ENCODE measurements around the gene PTOV1.
A peak's percentile ranks its signal among the peaks of the same experiment; 100 is the strongest.
"Not testable (repeated sequence)": the region's sequence is repeated elsewhere in the genome, so short reads cannot be mapped to it uniquely, and the experiment has no call there.

PTOV1 gene

GRCh38 chr19:49814010-49814409 is 36.9 kb upstream of the PTOV1 start:
- no peak overlapping the region for H3K27ac ChIP-seq (ENCODE audit: low read depth, low read length)

GRCh38 chr19:49816590-49816989 is 34.4 kb upstream of the PTOV1 start:
- Histone ChIP-seq H4K8ac (ENCODE audit: low read depth, low read length) (no peak overlapping the region), H3K4me3 (ENCODE audit: low read length) (no peak overlapping the region), H3K4ac (ENCODE audit: low read depth, low read length) (no peak overlapping the region), H4K5ac (ENCODE audit: low read length) (no peak overlapping the region), H3K23ac (ENCODE audit: low read length) (no peak overlapping the region), H2BK5ac (ENCODE audit: low read length) (no peak overlapping the region), H3K27me3 (ENCODE audit: insufficient read depth, low read length, poor library complexity) (no peaks in the 10 kb centered on the region), H3K4me2 (ENCODE audit: low read length) (no peak overlapping the region), H3K18ac (ENCODE audit: low read length) (no peak overlapping the region), H2AK5ac (ENCODE audit: low read length) (no peak overlapping the region), H3K79me1 (ENCODE audit: low read length) (peaks cover 6% of the 10 kb centered on the region), H3K27ac (ENCODE audit: low read depth, low read length) (no peak overlapping the region), H3K9ac (ENCODE audit: low read length) (no peak overlapping the region), H3K4me1 (ENCODE audit: control insufficient read depth, low read depth, low read length) (no peaks in the 10 kb centered on the region), H2BK15ac (replicated peaks; ENCODE audit: low read depth) (no peak overlapping the region), H3K79me2 (ENCODE audit: control insufficient read depth, insufficient read depth, low read length) (peaks cover 11% of the 10 kb centered on the region), H2BK120ac (ENCODE audit: low read depth, low read length) (no peak overlapping the region), H3K56ac (ENCODE audit: low read length) (no peak overlapping the region), H3K36me3 (ENCODE audit: control insufficient read depth, insufficient read depth, low read length) (no peaks in the 10 kb centered on the region)
- WGBS (ENCODE audit: extremely low coverage, insufficient coverage, low lambda C conversion rate), result no CpG with 5 or more reads among the region's 14 CpGs
- DNase-seq, result no peak

More at GRCh38 chr19:49814010-49814409, 36.9 kb upstream of the PTOV1 start:
- Histone ChIP-seq H3K79me1 (ENCODE audit: low read length) (no peaks in the 10 kb centered on the region), H2AK5ac (ENCODE audit: low read length) (no peak overlapping the region), H4K5ac (ENCODE audit: low read length) (no peak overlapping the region), H3K23ac (ENCODE audit: low read length) (no peak overlapping the region), H2BK5ac (ENCODE audit: low read length) (no peak overlapping the region), H3K79me2 (ENCODE audit: control insufficient read depth, insufficient read depth, low read length) (peaks cover 5% of the 10 kb centered on the region), H2BK15ac (replicated peaks; ENCODE audit: low read depth) (no peak overlapping the region), H2BK120ac (ENCODE audit: low read depth, low read length) (no peak overlapping the region), H3K56ac (ENCODE audit: low read length) (no peak overlapping the region), H3K9ac (ENCODE audit: low read length) (no peak overlapping the region), H4K8ac (ENCODE audit: low read depth, low read length) (no peak overlapping the region), H3K4ac (ENCODE audit: low read depth, low read length) (no peak overlapping the region), H3K4me3 (ENCODE audit: low read length) (no peak overlapping the region), H3K36me3 (ENCODE audit: control insufficient read depth, insufficient read depth, low read length) (no peaks in the 10 kb centered on the region), H3K4me1 (ENCODE audit: control insufficient read depth, low read depth, low read length) (peaks cover 4% of the 10 kb centered on the region), H3K27me3 (ENCODE audit: insufficient read depth, low read length, poor library complexity) (no peaks in the 10 kb centered on the region), H3K4me2 (ENCODE audit: low read length) (no peak overlapping the region), H3K18ac (ENCODE audit: low read length) (no peak overlapping the region)
- no peak for DNase-seq
- no CpG with 5 or more reads among the region's 1 CpG for WGBS (ENCODE audit: extremely low coverage, insufficient coverage, low lambda C conversion rate)

GRCh38 chr19:49817964-49818648 is 32.9 kb upstream of the PTOV1 start, which contains the start of gene MED25:
Gene MED25 (plus strand): TSS chr19:49818289. CDS start chr19:49818342, 53 bp downstream.
- Histone ChIP-seq H2BK5ac (ENCODE audit: low read length) (no peak within 1 kb of the TSS), H3K79me1 (ENCODE audit: low read length) (peaks cover 7% of the 10 kb centered on the region), H3K23ac (ENCODE audit: low read length) (no peak within 1 kb of the TSS), H2AK5ac (ENCODE audit: low read length) (no peak within 1 kb of the TSS), H3K27me3 (ENCODE audit: insufficient read depth, low read length, poor library complexity) (no peaks in the 10 kb centered on the region), H4K5ac (ENCODE audit: low read length) (no peak within 1 kb of the TSS), H3K27ac (ENCODE audit: low read depth, low read length) (no peak within 1 kb of the TSS), H3K4ac (ENCODE audit: low read depth, low read length) (peak within 1 kb of the TSS; percentile 40), H3K18ac (ENCODE audit: low read length) (peak within 1 kb of the TSS; percentile 7), H3K9ac (ENCODE audit: low read length) (peak within 1 kb of the TSS; percentile 74), H2BK120ac (ENCODE audit: low read depth, low read length) (no peak within 1 kb of the TSS), H4K8ac (ENCODE audit: low read depth, low read length) (no peak within 1 kb of the TSS), H3K56ac (ENCODE audit: low read length) (peak within 1 kb of the TSS; percentile 90), H3K4me1 (ENCODE audit: control insufficient read depth, low read depth, low read length) (no peaks in the 10 kb centered on the region), H3K36me3 (ENCODE audit: control insufficient read depth, insufficient read depth, low read length) (no peaks in the 10 kb centered on the region), H2BK15ac (replicated peaks; ENCODE audit: low read depth) (no peak within 1 kb of the TSS), H3K4me3 (ENCODE audit: low read length) (peak within 1 kb of the TSS; percentile 56), H3K4me2 (ENCODE audit: low read length) (peak within 1 kb of the TSS; percentile 61), H3K79me2 (ENCODE audit: control insufficient read depth, insufficient read depth, low read length) (peaks cover 11% of the 10 kb centered on the region)
- peak; percentile 90 for DNase-seq
- no CpG with 5 or more reads among the region's 57 CpGs for WGBS (ENCODE audit: extremely low coverage, insufficient coverage, low lambda C conversion rate)

- Histone ChIP-seq H3K27me3 (ENCODE audit: insufficient read depth, low read length, poor library complexity) (no peaks in the 10 kb centered on the region), H3K9ac (ENCODE audit: low read length) (peak overlapping the region; percentile 74), H2BK15ac (replicated peaks; ENCODE audit: low read depth) (no peak overlapping the region), H3K36me3 (ENCODE audit: control insufficient read depth, insufficient read depth, low read length) (peaks cover 2% of the 10 kb centered on the region), H2BK120ac (ENCODE audit: low read depth, low read length) (no peak overlapping the region), H3K79me2 (ENCODE audit: control insufficient read depth, insufficient read depth, low read length) (peaks cover 14% of the 10 kb centered on the region), H3K4me1 (ENCODE audit: control insufficient read depth, low read depth, low read length) (no peaks in the 10 kb centered on the region), H3K18ac (ENCODE audit: low read length) (peak overlapping the region; percentile 7), H4K8ac (ENCODE audit: low read depth, low read length) (no peak overlapping the region), H2AK5ac (ENCODE audit: low read length) (no peak overlapping the region), H4K5ac (ENCODE audit: low read length) (no peak overlapping the region), H3K4me3 (ENCODE audit: low read length) (peak overlapping the region; percentile 56), H3K79me1 (ENCODE audit: low read length) (peaks cover 10% of the 10 kb centered on the region), H3K56ac (ENCODE audit: low read length) (peak overlapping the region; percentile 90), H3K27ac (ENCODE audit: low read depth, low read length) (no peak overlapping the region), H3K4ac (ENCODE audit: low read depth, low read length) (peak overlapping the region; percentile 40), H2BK5ac (ENCODE audit: low read length) (no peak overlapping the region), H3K4me2 (ENCODE audit: low read length) (peak overlapping the region; percentile 23), H3K23ac (ENCODE audit: low read length) (no peak overlapping the region)
- DNase-seq, result no peak
- no CpG with 5 or more reads among the region's 16 CpGs for WGBS (ENCODE audit: extremely low coverage, insufficient coverage, low lambda C conversion rate)
Observed at GRCh38 chr19:49818649-49819370, 32.1 kb upstream of the PTOV1 start.

- Histone ChIP-seq H3K79me1 (ENCODE audit: low read length) (peaks cover 12% of the 10 kb centered on the region), H3K79me2 (ENCODE audit: control insufficient read depth, insufficient read depth, low read length) (peaks cover 14% of the 10 kb centered on the region), H3K9ac (ENCODE audit: low read length) (peak overlapping the region; percentile 74), H3K56ac (ENCODE audit: low read length) (peak overlapping the region; percentile 90), H3K4me2 (ENCODE audit: low read length) (peak overlapping the region; percentile 23)
- H3K4me1 ChIP-seq (ENCODE audit: control insufficient read depth, low read depth, low read length); H2BK5ac ChIP-seq (ENCODE audit: low read length); H2AK5ac ChIP-seq (ENCODE audit: low read length); H4K8ac ChIP-seq (ENCODE audit: low read depth, low read length); H2BK120ac ChIP-seq (ENCODE audit: low read depth, low read length); H3K27ac ChIP-seq (ENCODE audit: low read depth, low read length); H3K18ac ChIP-seq (ENCODE audit: low read length); H3K4ac ChIP-seq (ENCODE audit: low read depth, low read length); H2BK15ac ChIP-seq (replicated peaks; ENCODE audit: low read depth); H3K4me3 ChIP-seq (ENCODE audit: low read length); H3K23ac ChIP-seq (ENCODE audit: low read length); DNase-seq; H3K27me3 ChIP-seq (ENCODE audit: insufficient read depth, low read length, poor library complexity); H4K5ac ChIP-seq (ENCODE audit: low read length); H3K36me3 ChIP-seq (ENCODE audit: control insufficient read depth, insufficient read depth, low read length): not testable (repeated sequence)
- no CpG with 5 or more reads among the region's 7 CpGs for WGBS (ENCODE audit: extremely low coverage, insufficient coverage, low lambda C conversion rate)
Observed at GRCh38 chr19:49819452-49820115, 31.4 kb upstream of the PTOV1 start.
